ENCODE results near the gene IZUMO1.
A peak's percentile ranks its signal among the peaks of the same experiment; 100 is the strongest.
"Not testable (repeated sequence)": the region's sequence is repeated elsewhere in the genome, so short reads cannot be mapped to it uniquely, and the experiment has no call there.

The IZUMO1 gene

GRCh38 chr19:48746738-48747575 is at the start of gene IZUMO1:
Gene IZUMO1, minus strand, starts transcription at chr19:48746909. Its CDS starts 1,050 bp downstream, at chr19:48745859.
- peak within 1 kb of the TSS in 4 of 5 donors; percentile 11 to 64 (median 50) for H3K4me3 ChIP-seq (ENCODE audit: low read depth in 1 of 5, low read length in 5 of 5)
- peak within 1 kb of the TSS in 2 of 5 donors; percentile 35 for H3K9ac ChIP-seq (ENCODE audit: low read length in 5 of 5)
- H3K9me3 ChIP-seq (ENCODE audit: control insufficient read depth in 5 of 5, low read length in 5 of 5) = peaks cover 0 to 3% (median 0%) of the 10 kb centered on the region in 5 donors
- peaks cover 9 to 20% (median 12%) of the 10 kb centered on the region in 5 donors for H3K27me3 ChIP-seq (ENCODE audit: control insufficient read depth in 5 of 5, insufficient read depth in 4 of 5, low read length in 5 of 5)
- peaks cover 0 to 33% (median 4%) of the 10 kb centered on the region in 5 donors for H3K4me1 ChIP-seq (ENCODE audit: control insufficient read depth in 5 of 5, insufficient read depth in 5 of 5, low read length in 5 of 5)
- H3K27ac ChIP-seq (ENCODE audit: low read depth, low read length) = peak within 1 kb of the TSS; percentile 74
- H3K36me3 ChIP-seq (ENCODE audit: control insufficient read depth in 5 of 5, insufficient read depth in 5 of 5, low read length in 5 of 5) = peaks cover 0 to 10% (median 5%) of the 10 kb centered on the region in 5 donors

- Histone ChIP-seq H3K27ac (ENCODE audit: low read depth, low read length) (peak overlapping the region; percentile 86), H3K36me3 (ENCODE audit: control insufficient read depth in 5 of 5, insufficient read depth in 5 of 5, low read length in 5 of 5) (peaks cover 0 to 7% (median 3%) of the 10 kb centered on the region in 5 donors), H3K9me3 (ENCODE audit: control insufficient read depth in 5 of 5, low read length in 5 of 5) (no peaks in the 10 kb centered on the region), H3K9ac (ENCODE audit: low read length in 5 of 5) (peak overlapping the region in 3 of 5 donors; percentile 49 to 79 (median 68)), H3K27me3 (ENCODE audit: control insufficient read depth in 5 of 5, insufficient read depth in 4 of 5, low read length in 5 of 5) (peaks cover 0 to 4% (median 0%) of the 10 kb centered on the region in 5 donors), H3K4me3 (ENCODE audit: low read depth in 1 of 5, low read length in 5 of 5) (peak overlapping the region in 2 of 5 donors; percentile 72 to 81), H3K4me1 (ENCODE audit: control insufficient read depth in 5 of 5, insufficient read depth in 5 of 5, low read length in 5 of 5) (peaks cover 9 to 18% (median 17%) of the 10 kb centered on the region in 5 donors)
Observed at GRCh38 chr19:48795685-48796070, 49.0 kb upstream of the IZUMO1 start.

- H3K4me3 ChIP-seq (ENCODE audit: low read depth in 1 of 5, low read length in 5 of 5) = peak overlapping the region; percentile 71 to 82 (median 73)
- peak overlapping the region; percentile 86 for H3K27ac ChIP-seq (ENCODE audit: low read depth, low read length)
- peaks cover 0 to 4% (median 0%) of the 10 kb centered on the region in 5 donors for H3K27me3 ChIP-seq (ENCODE audit: control insufficient read depth in 5 of 5, insufficient read depth in 4 of 5, low read length in 5 of 5)
- H3K9me3 ChIP-seq (ENCODE audit: control insufficient read depth in 5 of 5, low read length in 5 of 5) = no peaks in the 10 kb centered on the region
- peak overlapping the region; percentile 49 to 79 (median 59) for H3K9ac ChIP-seq (ENCODE audit: low read length in 5 of 5)
- H3K36me3 ChIP-seq (ENCODE audit: control insufficient read depth in 5 of 5, insufficient read depth in 5 of 5, low read length in 5 of 5) = peaks cover 0 to 7% (median 3%) of the 10 kb centered on the region in 5 donors
- H3K4me1 ChIP-seq (ENCODE audit: control insufficient read depth in 5 of 5, insufficient read depth in 5 of 5, low read length in 5 of 5) = peaks cover 9 to 18% (median 17%) of the 10 kb centered on the region in 5 donors
Observed at GRCh38 chr19:48795055-48795684, 48.5 kb upstream of the IZUMO1 start.

GRCh38 chr19:48794291-48794690 is 47.6 kb upstream of the IZUMO1 start:
- H3K27ac ChIP-seq (ENCODE audit: low read depth, low read length) = no peak overlapping the region
- peaks cover 0 to 4% (median 0%) of the 10 kb centered on the region in 5 donors for H3K27me3 ChIP-seq (ENCODE audit: control insufficient read depth in 5 of 5, insufficient read depth in 4 of 5, low read length in 5 of 5)
- peaks cover 9 to 18% (median 17%) of the 10 kb centered on the region in 5 donors for H3K4me1 ChIP-seq (ENCODE audit: control insufficient read depth in 5 of 5, insufficient read depth in 5 of 5, low read length in 5 of 5)
- H3K9me3 ChIP-seq (ENCODE audit: control insufficient read depth in 5 of 5, low read length in 5 of 5) = no peaks in the 10 kb centered on the region
- H3K9ac ChIP-seq (ENCODE audit: low read length in 5 of 5) = peak overlapping the region in 1 of 5 donors; percentile 59
- H3K4me3 ChIP-seq (ENCODE audit: low read depth in 1 of 5, low read length in 5 of 5) = no peak overlapping the region
- H3K36me3 ChIP-seq (ENCODE audit: control insufficient read depth in 5 of 5, insufficient read depth in 5 of 5, low read length in 5 of 5) = peaks cover 0 to 2% (median 1%) of the 10 kb centered on the region in 5 donors

- Histone ChIP-seq H3K27me3 (ENCODE audit: control insufficient read depth in 5 of 5, insufficient read depth in 4 of 5, low read length in 5 of 5) (peaks cover 0 to 4% (median 0%) of the 10 kb centered on the region in 5 donors), H3K9me3 (ENCODE audit: control insufficient read depth in 5 of 5, low read length in 5 of 5) (no peaks in the 10 kb centered on the region), H3K4me3 (ENCODE audit: low read depth in 1 of 5, low read length in 5 of 5) (no peak overlapping the region), H3K4me1 (ENCODE audit: control insufficient read depth in 5 of 5, insufficient read depth in 5 of 5, low read length in 5 of 5) (peaks cover 9 to 18% (median 12%) of the 10 kb centered on the region in 5 donors), H3K27ac (ENCODE audit: low read depth, low read length) (no peak overlapping the region), H3K9ac (ENCODE audit: low read length in 5 of 5) (no peak overlapping the region), H3K36me3 (ENCODE audit: control insufficient read depth in 5 of 5, insufficient read depth in 5 of 5, low read length in 5 of 5) (no peaks in the 10 kb centered on the region)
Observed at GRCh38 chr19:48793271-48793670, 46.6 kb upstream of the IZUMO1 start.

- H3K9ac ChIP-seq (ENCODE audit: low read length in 5 of 5); H3K9me3 ChIP-seq (ENCODE audit: control insufficient read depth in 5 of 5, low read length in 5 of 5); H3K36me3 ChIP-seq (ENCODE audit: control insufficient read depth in 5 of 5, insufficient read depth in 5 of 5, low read length in 5 of 5); H3K27ac ChIP-seq (ENCODE audit: low read depth, low read length); H3K4me1 ChIP-seq (ENCODE audit: control insufficient read depth in 5 of 5, insufficient read depth in 5 of 5, low read length in 5 of 5); H3K27me3 ChIP-seq (ENCODE audit: control insufficient read depth in 5 of 5, insufficient read depth in 4 of 5, low read length in 5 of 5); H3K4me3 ChIP-seq (ENCODE audit: low read depth in 1 of 5, low read length in 5 of 5): not testable (repeated sequence)
Observed at GRCh38 chr19:48787331-48787730, 40.6 kb upstream of the IZUMO1 start.

- not testable (repeated sequence) for H3K36me3 ChIP-seq (ENCODE audit: control insufficient read depth in 5 of 5, insufficient read depth in 5 of 5, low read length in 5 of 5); H3K27ac ChIP-seq (ENCODE audit: low read depth, low read length); H3K9me3 ChIP-seq (ENCODE audit: control insufficient read depth in 5 of 5, low read length in 5 of 5); H3K9ac ChIP-seq (ENCODE audit: low read length in 5 of 5); H3K4me3 ChIP-seq (ENCODE audit: low read depth in 1 of 5, low read length in 5 of 5); H3K27me3 ChIP-seq (ENCODE audit: control insufficient read depth in 5 of 5, insufficient read depth in 4 of 5, low read length in 5 of 5); H3K4me1 ChIP-seq (ENCODE audit: control insufficient read depth in 5 of 5, insufficient read depth in 5 of 5, low read length in 5 of 5)
Observed at GRCh38 chr19:48786422-48786821, 39.7 kb upstream of the IZUMO1 start.

GRCh38 chr19:48784527-48784926 is 37.8 kb upstream of the IZUMO1 start:
- no peak overlapping the region for H3K27ac ChIP-seq (ENCODE audit: low read depth, low read length)
- H3K36me3 ChIP-seq (ENCODE audit: control insufficient read depth in 5 of 5, insufficient read depth in 5 of 5, low read length in 5 of 5) = no peaks in the 10 kb centered on the region
- H3K27me3 ChIP-seq (ENCODE audit: control insufficient read depth in 5 of 5, insufficient read depth in 4 of 5, low read length in 5 of 5) = no peaks in the 10 kb centered on the region
- H3K4me3 ChIP-seq (ENCODE audit: low read depth in 1 of 5, low read length in 5 of 5) = no peak overlapping the region
- H3K9me3 ChIP-seq (ENCODE audit: control insufficient read depth in 5 of 5, low read length in 5 of 5) = no peaks in the 10 kb centered on the region
- no peak overlapping the region for H3K9ac ChIP-seq (ENCODE audit: low read length in 5 of 5)
- H3K4me1 ChIP-seq (ENCODE audit: control insufficient read depth in 5 of 5, insufficient read depth in 5 of 5, low read length in 5 of 5) = peaks cover 3 to 22% (median 9%) of the 10 kb centered on the region in 5 donors

GRCh38 chr19:48780631-48781391 is 34.1 kb upstream of the IZUMO1 start:
- Histone ChIP-seq H3K9me3 (ENCODE audit: control insufficient read depth in 5 of 5, low read length in 5 of 5) (no peaks in the 10 kb centered on the region), H3K4me1 (ENCODE audit: control insufficient read depth in 5 of 5, insufficient read depth in 5 of 5, low read length in 5 of 5) (peaks cover 3 to 22% (median 9%) of the 10 kb centered on the region in 5 donors), H3K4me3 (ENCODE audit: low read depth in 1 of 5, low read length in 5 of 5) (no peak overlapping the region), H3K9ac (ENCODE audit: low read length in 5 of 5) (no peak overlapping the region), H3K36me3 (ENCODE audit: control insufficient read depth in 5 of 5, insufficient read depth in 5 of 5, low read length in 5 of 5) (no peaks in the 10 kb centered on the region), H3K27ac (ENCODE audit: low read depth, low read length) (peak overlapping the region; percentile 37), H3K27me3 (ENCODE audit: control insufficient read depth in 5 of 5, insufficient read depth in 4 of 5, low read length in 5 of 5) (no peaks in the 10 kb centered on the region)
